DND-41 (cell line): ENCODE measurements around the gene CPED1.

Experiments used
- ATAC-seq: fragments of 200-7000 bp; cut with Tn5 transposase; 3 replicates; pipeline ENCODE4 v1.9.1; 2021; ENCODE audit warnings: low read depth; ENCODE audit not compliant: insufficient read depth
- DNase-seq: peaks from one replicate; pipeline ENCODE4 v3.0.0-alpha.2; 2020
- H2AFZ ChIP-seq: 2 replicates; pipeline ENCODE4 v1.6.0; 2012; ENCODE audit warnings: low read depth, low read length
- H3K27ac ChIP-seq: 2 replicates; pipeline ENCODE4 v1.5.1; 2012; ENCODE audit warnings: low read length, inconsistent platforms
- H3K27me3 ChIP-seq: fragments of 200-600 bp; sonication (generic); 2 replicates; pipeline ENCODE4 v1.6.0; 2012; ENCODE audit warnings: low read length, mild to moderate bottlenecking, inconsistent platforms; ENCODE audit not compliant: insufficient read depth, poor library complexity
- H3K36me3 ChIP-seq: 2 replicates; pipeline ENCODE4 v1.5.1; 2012; ENCODE audit warnings: low read length, inconsistent platforms; ENCODE audit not compliant: insufficient read depth
- H3K4me1 ChIP-seq: 2 replicates; pipeline ENCODE4 v1.5.1; 2012; ENCODE audit warnings: mild to moderate bottlenecking, low read length; ENCODE audit not compliant: insufficient read depth
- H3K4me2 ChIP-seq: 2 replicates; pipeline ENCODE4 v1.6.0; 2012; ENCODE audit warnings: mild to moderate bottlenecking, moderate library complexity, low read length, inconsistent platforms; ENCODE audit not compliant: insufficient read depth
- H3K4me3 ChIP-seq, 2 experiments: fragments of 200-600 bp in 1 of 2; shearing (Covaris generic) in 1 of 2; 2 replicates each; pipeline ENCODE4 v1.5.1; 2012 to 2016; ENCODE audit warnings: inconsistent platforms in 2 of 2, low read length in 2 of 2, mild to moderate bottlenecking in 2 of 2, low read depth in 1 of 2, moderate library complexity in 1 of 2
- H3K79me2 ChIP-seq: 2 replicates; pipeline ENCODE4 v1.6.0; 2012; ENCODE audit warnings: low read length, inconsistent platforms; ENCODE audit not compliant: insufficient read depth
- H3K9ac ChIP-seq: 2 replicates; pipeline ENCODE4 v1.6.0; 2012; ENCODE audit warnings: low read depth, mild to moderate bottlenecking, inconsistent platforms, low read length, moderate library complexity
- H3K9me3 ChIP-seq: 2 replicates; pipeline ENCODE4 v1.5.1; 2012; ENCODE audit warnings: low read length, moderate library complexity, mild to moderate bottlenecking, inconsistent platforms; ENCODE audit not compliant: insufficient read depth, severe bottlenecking
- H4K20me1 ChIP-seq: 2 replicates; pipeline ENCODE4 v1.6.0; 2012; ENCODE audit warnings: low read length; ENCODE audit not compliant: insufficient read depth
- EZH2 ChIP-seq: IDR thresholded peaks from 3 replicates; pipeline ENCODE4 v1.6.1; 2012; ENCODE audit warnings: borderline replicate concordance, low read depth, mild to moderate bottlenecking, moderate library complexity, low read length, inconsistent platforms; ENCODE audit not compliant: severe bottlenecking
- TF ChIP-seq, protein P1 (sequence below): IDR thresholded peaks from 2 replicates; pipeline ENCODE4 v1.5.1; 2012; ENCODE audit warnings: borderline replicate concordance, low read length, moderate library complexity, mild to moderate bottlenecking; ENCODE audit not compliant: poor library complexity, severe bottlenecking; ENCODE audit errors: extremely low read depth

Gene CPED1

DNA sequence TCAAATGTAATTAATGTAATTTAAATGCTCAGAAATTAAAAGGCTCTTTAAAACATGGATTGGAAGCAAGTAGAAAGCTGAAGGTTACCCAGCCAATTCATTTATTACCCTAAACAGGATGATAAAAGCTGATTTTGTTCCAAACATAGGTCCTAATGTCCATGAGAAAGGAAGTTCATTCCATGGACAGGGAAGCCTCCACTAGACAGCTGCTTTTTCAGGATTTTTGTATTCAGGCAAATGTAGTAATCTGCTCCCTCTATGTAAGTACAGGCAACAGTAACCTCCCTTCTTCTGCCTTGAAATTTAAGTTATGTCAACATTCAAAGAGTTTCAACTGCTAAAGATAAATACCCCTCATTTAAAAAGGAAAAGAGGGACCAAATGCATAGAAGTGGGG is 217.3 kb downstream of the CPED1 start:
- Histone ChIP-seq H3K4me3 (no peak overlapping the region), H3K27me3 (no peaks in the 10 kb centered on the region), H3K4me2 (no peak overlapping the region), H3K36me3 (no peaks in the 10 kb centered on the region), H3K27ac (no peak overlapping the region), H4K20me1 (no peaks in the 10 kb centered on the region), H3K79me2 (no peaks in the 10 kb centered on the region), H3K9me3 (no peaks in the 10 kb centered on the region), H3K4me1 (no peaks in the 10 kb centered on the region), H2AFZ (no peak overlapping the region), H3K9ac (no peak overlapping the region)
- ATAC-seq (no peak), DNase-seq (no peak)
- TF ChIP-seq, protein P1, sequence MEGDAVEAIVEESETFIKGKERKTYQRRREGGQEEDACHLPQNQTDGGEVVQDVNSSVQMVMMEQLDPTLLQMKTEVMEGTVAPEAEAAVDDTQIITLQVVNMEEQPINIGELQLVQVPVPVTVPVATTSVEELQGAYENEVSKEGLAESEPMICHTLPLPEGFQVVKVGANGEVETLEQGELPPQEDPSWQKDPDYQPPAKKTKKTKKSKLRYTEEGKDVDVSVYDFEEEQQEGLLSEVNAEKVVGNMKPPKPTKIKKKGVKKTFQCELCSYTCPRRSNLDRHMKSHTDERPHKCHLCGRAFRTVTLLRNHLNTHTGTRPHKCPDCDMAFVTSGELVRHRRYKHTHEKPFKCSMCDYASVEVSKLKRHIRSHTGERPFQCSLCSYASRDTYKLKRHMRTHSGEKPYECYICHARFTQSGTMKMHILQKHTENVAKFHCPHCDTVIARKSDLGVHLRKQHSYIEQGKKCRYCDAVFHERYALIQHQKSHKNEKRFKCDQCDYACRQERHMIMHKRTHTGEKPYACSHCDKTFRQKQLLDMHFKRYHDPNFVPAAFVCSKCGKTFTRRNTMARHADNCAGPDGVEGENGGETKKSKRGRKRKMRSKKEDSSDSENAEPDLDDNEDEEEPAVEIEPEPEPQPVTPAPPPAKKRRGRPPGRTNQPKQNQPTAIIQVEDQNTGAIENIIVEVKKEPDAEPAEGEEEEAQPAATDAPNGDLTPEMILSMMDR: no peak
- TF ChIP-seq EZH2: no peak

DNA sequence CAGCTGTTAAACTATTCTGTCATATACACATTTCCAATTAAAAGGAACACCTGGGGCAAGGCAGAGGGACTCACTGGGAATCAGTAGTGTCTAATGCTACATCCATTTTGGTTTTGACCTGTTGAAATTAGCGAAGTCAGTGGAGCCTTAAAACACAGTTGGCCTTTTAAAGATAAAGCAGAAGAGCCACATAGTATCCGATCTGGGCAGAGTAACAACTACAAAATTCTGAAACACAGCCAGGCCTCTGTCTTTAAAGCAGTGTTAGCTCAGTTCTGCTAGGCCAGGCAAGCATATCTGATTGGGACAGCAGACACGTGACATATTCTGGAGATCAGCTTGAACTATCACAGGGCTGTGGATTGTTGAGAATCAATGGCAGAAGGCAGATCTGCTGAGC is 222.7 kb downstream of the CPED1 start:
- no peak overlapping the region for H3K9ac ChIP-seq
- no peak overlapping the region for H3K4me2 ChIP-seq
- no peaks in the 10 kb centered on the region for H4K20me1 ChIP-seq
- no peaks in the 10 kb centered on the region for H3K36me3 ChIP-seq
- H3K4me1 ChIP-seq: no peaks in the 10 kb centered on the region
- TF ChIP-seq, protein P1: no peak
- TF ChIP-seq EZH2: no peak
- peak overlapping the region; percentile 48; the same call in 1 of the 2 replicates for H2AFZ ChIP-seq
- no peaks in the 10 kb centered on the region for H3K9me3 ChIP-seq
- DNase-seq (no peak), ATAC-seq (no peak)
- H3K79me2 ChIP-seq: no peaks in the 10 kb centered on the region
- no peaks in the 10 kb centered on the region for H3K27me3 ChIP-seq
- no peak overlapping the region for H3K4me3 ChIP-seq
- no peak overlapping the region for H3K27ac ChIP-seq

DNA sequence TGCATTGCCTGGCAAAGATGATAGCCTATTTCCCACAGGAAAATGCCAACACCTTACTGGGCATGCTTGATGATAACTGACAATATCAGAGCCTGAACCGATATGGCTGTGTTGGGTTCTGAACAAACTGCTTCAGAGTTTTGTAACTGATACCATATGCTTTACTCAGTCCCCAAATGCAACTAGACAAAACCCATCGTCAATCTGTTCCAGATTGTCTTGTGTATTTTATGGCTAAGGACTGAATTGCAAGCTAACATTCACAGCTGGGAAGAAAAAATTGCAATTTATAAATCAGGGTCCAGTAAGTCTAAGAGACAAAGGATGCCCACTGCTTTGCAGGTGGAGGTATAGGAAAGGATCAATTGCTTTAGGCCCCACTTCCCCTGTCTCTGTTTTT is 223.5 kb downstream of the CPED1 start:
- Histone ChIP-seq H2AFZ (peak overlapping the region; percentile 1; the same call in 1 of the 2 replicates), H3K79me2 (no peaks in the 10 kb centered on the region), H3K4me1 (no peaks in the 10 kb centered on the region), H3K27ac (no peak overlapping the region), H3K4me3 (no peak overlapping the region), H3K9ac (no peak overlapping the region), H3K27me3 (no peaks in the 10 kb centered on the region), H3K36me3 (no peaks in the 10 kb centered on the region), H3K4me2 (no peak overlapping the region), H4K20me1 (no peaks in the 10 kb centered on the region), H3K9me3 (no peaks in the 10 kb centered on the region)
- no peak for ATAC-seq
- no peak for DNase-seq
- TF ChIP-seq EZH2: no peak
- TF ChIP-seq, protein P1: no peak

DNA sequence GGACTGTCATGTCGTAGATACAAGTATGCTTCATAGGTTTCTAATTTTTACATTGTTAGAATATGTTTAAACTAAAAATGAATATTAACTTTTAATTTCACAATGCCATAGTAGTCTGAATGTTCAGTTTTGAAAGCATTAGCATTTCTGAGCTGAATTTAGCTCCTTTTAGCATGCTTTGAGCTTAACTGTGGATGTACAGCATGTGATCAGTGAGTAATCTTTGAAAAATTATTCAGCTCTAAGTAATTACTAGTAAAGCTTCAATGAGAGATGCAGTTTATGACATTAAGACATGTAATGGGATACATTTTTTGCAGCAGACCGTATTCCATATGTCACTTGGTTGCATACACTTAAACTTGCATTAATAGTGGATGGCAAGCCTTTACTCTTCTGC is 226.1 kb downstream of the CPED1 start:
- DNase-seq (no peak), ATAC-seq (no peak)
- H3K4me2 ChIP-seq: no peak overlapping the region

More for the DNA sequence above, 226.1 kb downstream of the CPED1 start:
- H3K9me3 ChIP-seq: no peaks in the 10 kb centered on the region
- no peak overlapping the region for H3K4me3 ChIP-seq
- H3K27me3 ChIP-seq: no peaks in the 10 kb centered on the region
- H3K27ac ChIP-seq: no peak overlapping the region
- TF ChIP-seq EZH2: no peak
- TF ChIP-seq, protein P1: no peak
- no peaks in the 10 kb centered on the region for H3K36me3 ChIP-seq
- H4K20me1 ChIP-seq: no peaks in the 10 kb centered on the region
- no peak overlapping the region for H2AFZ ChIP-seq
- peaks cover 14% of the 10 kb centered on the region for H3K4me1 ChIP-seq
- no peak overlapping the region for H3K9ac ChIP-seq
- H3K79me2 ChIP-seq: no peaks in the 10 kb centered on the region
